Spinal cord (tissue), 10 donors: ENCODE measurements around the gene TMEM91. TPM values are rescaled to one million over a fixed set of nuclear protein-coding genes. Genes with fewer than 3 reads are reported as not detected.
"Not testable (repeated sequence)": the region's sequence is repeated elsewhere in the genome, so short reads cannot be mapped to it uniquely, and the experiment has no call there.

Experiments used
- DNase-seq, 6 donors: peaks; one replicate each; pipeline versions ENCODE4 v3.0.0 to v3.0.0-alpha.2; 2013 to 2015; ENCODE audit warnings: low spot score in 6 of 6, low read depth in 4 of 6
- H3K27ac ChIP-seq: one replicate; pipeline ENCODE4 v1.5.1; 2013; ENCODE audit warnings: low read depth, low read length, control low read depth
- H3K27me3 ChIP-seq: one replicate; pipeline ENCODE4 v1.6.1; 2013; ENCODE audit warnings: low read length; ENCODE audit not compliant: control insufficient read depth, insufficient read depth
- H3K36me3 ChIP-seq: one replicate; pipeline ENCODE4 v1.6.1; 2013; ENCODE audit warnings: low read length; ENCODE audit not compliant: control insufficient read depth, insufficient read depth
- H3K4me1 ChIP-seq: one replicate; pipeline ENCODE4 v1.6.1; 2013; ENCODE audit warnings: low read length; ENCODE audit not compliant: control insufficient read depth, insufficient read depth
- H3K4me3 ChIP-seq: one replicate; pipeline ENCODE4 v1.5.1; 2013; ENCODE audit warnings: low read depth, low read length, control low read depth
- H3K9me3 ChIP-seq: one replicate; pipeline ENCODE4 v1.6.1; 2013; ENCODE audit warnings: low read length; ENCODE audit not compliant: control insufficient read depth, insufficient read depth
- WGBS: methylation state at CpG from one replicate; pipeline ENCODE4 v1.1.5; 2013; ENCODE audit warnings: missing lambda C conversion rate; ENCODE audit not compliant: insufficient coverage; 5-methylcytosine and 5-hydroxymethylcytosine counted together
- polyA plus RNA-seq, 2 donors: library from polyadenylated mRNA; unstranded; fragments of 120-200 nt; gene quantifications; one replicate each; pipeline ENCODE4 v1.2.1, GENCODE V29; 2013; ENCODE audit not compliant: insufficient read length in 2 of 2
- total RNA-seq, 2 donors: library from RNA; depleted of rRNA in 1 of 2; stranded (reverse); fragments of 120-200 nt in 1 of 2; fragments of >200 nt in 1 of 2; gene quantifications; one replicate each; pipeline versions ENCODE4 v1.2.3 to v1.2.4, GENCODE V29; 2013 to 2014
- donor health status: healthy.

The TMEM91 gene
- total and polyA plus RNA-seq, 4 donors: 8.1 to 37.5 (median 26.8) TPM

DNA sequence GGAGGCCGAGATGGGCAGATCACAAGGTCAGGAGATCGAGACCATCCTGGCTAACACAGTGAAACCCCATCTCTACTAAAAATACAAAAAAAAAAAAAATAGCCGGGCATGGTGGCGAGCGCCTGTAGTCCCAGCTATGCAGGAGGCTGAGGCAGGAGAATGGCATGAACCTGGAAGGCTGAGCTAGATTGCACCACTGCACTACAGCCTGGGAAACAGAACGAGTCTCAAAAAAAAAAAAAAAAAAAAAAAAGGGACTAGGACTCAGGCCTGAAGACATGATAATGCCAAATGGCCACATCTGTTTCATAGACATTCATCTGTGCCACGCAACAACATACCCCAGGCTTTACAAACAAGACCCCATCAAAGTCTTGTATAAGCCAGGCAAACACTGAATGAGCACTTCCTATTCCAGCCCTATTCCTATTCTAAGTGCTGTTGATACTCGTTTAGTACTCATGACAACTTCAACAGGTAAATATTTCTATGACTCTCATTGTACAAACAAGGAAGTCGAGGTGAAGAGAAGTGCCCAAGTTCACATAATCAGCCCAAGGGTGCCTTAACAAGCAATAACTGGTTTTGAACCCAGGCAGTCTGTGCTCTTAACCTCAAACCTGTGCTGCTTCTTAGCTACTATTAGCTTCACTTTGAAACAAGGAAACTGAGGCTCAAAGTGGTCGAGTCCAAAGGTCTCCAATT lies 14.0 kb upstream of the TMEM91 start:
- Histone ChIP-seq H3K4me3 (no peak overlapping the region), H3K27me3 (no peaks in the 10 kb centered on the region), H3K36me3 (peaks cover 7% of the 10 kb centered on the region), H3K27ac (no peak overlapping the region), H3K9me3 (no peaks in the 10 kb centered on the region), H3K4me1 (peaks cover 13% of the 10 kb centered on the region)
- DNase-seq: no peak
- 85% methylated on average over 2 of the region's 10 CpGs for WGBS

DNA sequence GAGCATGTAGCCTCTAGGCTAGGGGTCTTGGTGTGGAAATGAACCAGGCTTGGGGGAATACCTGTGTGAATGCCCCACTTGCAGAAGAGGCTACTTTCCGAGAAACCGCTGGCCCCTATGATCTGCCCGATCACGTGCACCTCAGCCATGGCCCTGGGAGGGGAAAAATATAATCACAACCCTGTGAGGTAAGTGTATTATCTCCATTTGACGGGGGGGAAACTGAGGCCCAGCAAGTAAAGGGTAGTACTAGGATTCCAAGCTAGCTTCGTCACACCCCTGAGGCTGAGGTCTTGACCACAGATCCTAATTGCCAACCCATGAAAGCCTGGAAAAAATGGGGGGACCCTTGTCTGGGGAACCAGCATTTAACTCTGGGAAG lies 13.0 kb upstream of the TMEM91 start:
- Histone ChIP-seq H3K27ac (peak overlapping the region; percentile 100), H3K4me1 (peaks cover 13% of the 10 kb centered on the region), H3K36me3 (peaks cover 4% of the 10 kb centered on the region), H3K27me3 (no peaks in the 10 kb centered on the region), H3K4me3 (peak overlapping the region; percentile 88), H3K9me3 (no peaks in the 10 kb centered on the region)
- WGBS: 56% methylated on average over 5 of the region's 6 CpGs
- no peak for DNase-seq

DNA sequence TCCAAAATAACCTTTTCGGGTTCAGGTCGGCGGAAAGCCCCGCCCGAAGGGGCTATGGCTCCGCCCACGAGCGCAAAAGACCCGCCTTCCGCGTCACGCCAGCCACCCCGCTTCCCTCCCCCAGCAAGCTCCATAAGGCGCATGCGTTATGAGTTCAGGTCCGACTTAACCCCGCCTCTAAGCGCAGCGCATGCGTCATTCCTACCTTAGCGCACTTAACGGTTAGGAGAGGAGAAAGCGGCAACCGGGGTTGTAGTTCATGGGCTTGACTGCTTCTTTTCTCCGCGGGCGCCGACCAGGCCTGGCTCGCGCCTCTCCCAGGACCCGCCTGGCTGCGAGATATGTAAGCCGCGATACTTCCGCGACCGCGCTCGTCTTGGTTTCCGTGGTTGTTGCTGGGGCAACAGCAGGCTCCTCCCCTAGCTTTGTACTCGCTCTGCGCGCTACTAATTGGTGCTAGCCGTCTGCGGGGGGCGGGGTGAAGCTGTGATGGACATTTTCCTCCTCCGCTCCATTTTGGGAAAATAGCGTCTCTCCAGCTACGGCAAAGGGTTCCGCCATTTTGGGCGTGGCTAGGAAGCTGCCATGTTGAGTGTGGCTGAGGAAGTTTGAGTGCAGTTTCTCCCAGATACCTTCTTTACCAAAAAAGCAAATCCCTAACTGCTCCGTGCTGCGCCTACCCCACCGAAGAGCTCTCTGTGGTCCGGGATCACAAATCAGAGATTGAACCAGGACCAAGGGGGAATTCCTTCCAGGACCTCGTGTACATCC lies 12.4 kb upstream of the TMEM91 start, which contains the start of gene B9D2:
B9D2 (minus strand) TSS at position 397 of the 771 bp plus-strand sequence. CDS start 630 bp downstream, outside the sequence.
- H3K4me3 ChIP-seq: peak within 1 kb of the TSS; percentile 88
- H3K9me3 ChIP-seq: no peaks in the 10 kb centered on the region
- no peaks in the 10 kb centered on the region for H3K27me3 ChIP-seq
- H3K27ac ChIP-seq: peak within 1 kb of the TSS; percentile 100
- 0% methylated on average over 42 of the region's 56 CpGs for WGBS
- DNase-seq: peak; percentile 97 to 100 (median 98)
- H3K36me3 ChIP-seq: peaks cover 7% of the 10 kb centered on the region
- peaks cover 13% of the 10 kb centered on the region for H3K4me1 ChIP-seq

DNA sequence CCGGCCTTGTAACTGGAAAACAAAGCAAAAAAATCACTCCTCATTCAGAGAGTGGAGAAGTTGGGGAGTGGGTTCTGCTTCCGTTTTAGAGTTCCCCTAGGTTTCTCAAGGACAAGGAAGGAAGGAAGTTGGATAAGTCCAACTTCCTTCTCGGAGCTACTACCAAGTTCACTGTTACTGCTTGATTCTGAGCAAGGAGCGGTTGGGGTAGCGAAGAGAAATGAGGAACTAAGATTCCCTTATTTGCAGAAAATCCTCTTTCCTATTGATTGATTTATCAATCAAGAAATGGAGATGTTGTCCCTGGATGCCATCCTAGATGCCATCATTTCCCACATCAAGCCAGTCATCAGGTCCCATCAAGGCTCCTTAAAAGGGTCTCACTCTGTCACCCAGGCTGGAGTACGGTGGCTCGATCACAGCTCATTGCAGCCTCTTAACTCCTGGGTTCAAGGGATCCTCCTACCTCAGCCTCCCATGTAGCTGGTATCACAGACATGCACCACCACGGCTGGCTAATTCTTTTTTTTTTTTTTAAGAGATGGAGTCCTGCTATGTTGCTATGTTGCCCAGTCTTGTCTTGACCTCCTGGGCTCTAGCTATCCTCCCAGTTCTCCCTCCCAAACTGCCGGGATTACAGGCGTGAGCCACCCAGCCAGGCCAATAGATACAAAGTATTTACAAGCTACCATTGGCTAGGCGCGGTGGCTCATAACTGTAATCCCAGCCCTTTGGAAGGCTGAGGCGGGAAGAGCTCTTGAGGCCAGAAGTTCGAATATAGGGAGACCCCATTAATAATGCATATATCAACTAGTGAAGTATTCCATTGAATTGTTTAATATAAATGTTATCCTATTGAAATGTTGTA lies 11.6 kb upstream of the TMEM91 start:
- no peak for DNase-seq
- Histone ChIP-seq H3K9me3 (no peaks in the 10 kb centered on the region), H3K4me1 (peaks cover 13% of the 10 kb centered on the region), H3K36me3 (peaks cover 7% of the 10 kb centered on the region), H3K4me3 (peak overlapping the region; percentile 88), H3K27me3 (no peaks in the 10 kb centered on the region), H3K27ac (peak overlapping the region; percentile 100)
- 93% methylated on average over 7 of the region's 14 CpGs for WGBS

DNA sequence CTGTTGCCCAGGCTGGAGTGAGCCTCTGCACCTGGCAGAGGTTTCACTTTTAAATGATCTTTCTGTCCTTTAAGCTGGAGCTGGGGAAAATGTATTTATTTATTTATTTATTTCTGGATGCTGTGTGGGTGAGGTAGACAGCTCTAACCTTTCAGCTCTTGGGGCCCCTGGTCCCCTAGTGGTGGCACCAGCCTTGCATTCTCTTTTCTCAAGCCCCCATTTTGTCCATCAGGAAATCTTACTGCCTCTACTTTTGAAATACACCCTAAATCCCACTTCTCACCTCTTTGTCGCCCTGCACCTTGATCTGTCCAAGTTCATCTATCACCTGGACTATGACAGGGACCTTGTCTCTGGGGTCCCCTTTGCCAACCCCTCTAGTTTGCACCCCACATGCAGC lies 10.2 kb upstream of the TMEM91 start:
- WGBS: 87% methylated on average over 1 of the region's 1 CpG
- Histone ChIP-seq H3K27ac (no peak overlapping the region), H3K4me1 (peaks cover 13% of the 10 kb centered on the region)

DNA sequence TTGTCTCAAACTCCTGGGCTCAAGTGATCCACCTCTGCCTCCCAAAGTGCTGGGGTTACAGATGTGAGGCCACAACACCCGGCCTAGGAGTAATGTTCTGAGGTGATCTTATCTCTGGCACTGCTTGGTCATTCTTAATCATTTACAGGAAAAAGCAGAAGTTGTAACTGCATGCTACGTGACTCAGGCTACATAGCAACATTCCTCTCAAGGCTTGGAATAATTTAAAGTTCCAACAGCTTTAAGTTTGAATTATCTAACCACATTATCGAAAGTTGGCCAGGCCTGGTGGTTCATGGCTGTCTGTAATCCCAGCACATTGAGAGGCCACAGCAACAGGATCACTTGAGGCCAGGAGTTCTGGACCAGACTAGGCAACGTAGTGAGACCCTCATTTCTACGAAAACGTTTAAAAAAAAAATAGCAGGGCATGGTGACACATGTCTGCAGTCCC lies 8.5 kb upstream of the TMEM91 start:
- DNase-seq: no peak
- Histone ChIP-seq H3K36me3 (peaks cover 7% of the 10 kb centered on the region), H3K9me3 (no peaks in the 10 kb centered on the region), H3K27ac (no peak overlapping the region), H3K27me3 (no peaks in the 10 kb centered on the region), H3K4me3 (no peak overlapping the region), H3K4me1 (peaks cover 13% of the 10 kb centered on the region)
- WGBS: 89% methylated on average over 5 of the region's 6 CpGs

More for the DNA sequence above, 10.2 kb upstream of the TMEM91 start:
- Histone ChIP-seq H3K9me3 (no peaks in the 10 kb centered on the region), H3K36me3 (peaks cover 7% of the 10 kb centered on the region), H3K27me3 (no peaks in the 10 kb centered on the region), H3K4me3 (no peak overlapping the region)
- DNase-seq: no peak

DNA sequence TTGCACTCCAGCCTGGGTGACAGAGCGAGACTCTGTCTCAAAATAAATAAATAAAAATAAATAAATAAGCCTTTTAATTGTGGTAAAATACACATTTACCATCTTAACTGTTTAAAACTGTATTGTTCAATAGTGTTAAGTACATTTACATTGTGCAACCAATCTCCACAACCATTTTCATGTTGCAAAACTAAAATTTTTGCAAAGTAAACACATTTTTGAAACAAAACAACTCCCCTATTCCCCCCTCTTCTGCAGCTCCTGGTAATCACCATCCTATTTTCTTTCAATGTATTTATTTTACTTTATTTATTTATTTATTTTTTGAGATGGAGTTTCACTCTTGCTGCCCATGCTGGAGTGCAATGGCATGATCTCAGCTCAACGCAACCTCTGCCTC lies 6.6 kb upstream of the TMEM91 start:
- peaks cover 15% of the 10 kb centered on the region for H3K4me1 ChIP-seq
- no peak for DNase-seq
- WGBS: no CpG with 5 or more reads among the region's 2 CpGs
- H3K9me3 ChIP-seq: no peaks in the 10 kb centered on the region
- H3K36me3 ChIP-seq: peaks cover 7% of the 10 kb centered on the region
- H3K27ac ChIP-seq: no peak overlapping the region
- no peak overlapping the region for H3K4me3 ChIP-seq
- H3K27me3 ChIP-seq: no peaks in the 10 kb centered on the region

DNA sequence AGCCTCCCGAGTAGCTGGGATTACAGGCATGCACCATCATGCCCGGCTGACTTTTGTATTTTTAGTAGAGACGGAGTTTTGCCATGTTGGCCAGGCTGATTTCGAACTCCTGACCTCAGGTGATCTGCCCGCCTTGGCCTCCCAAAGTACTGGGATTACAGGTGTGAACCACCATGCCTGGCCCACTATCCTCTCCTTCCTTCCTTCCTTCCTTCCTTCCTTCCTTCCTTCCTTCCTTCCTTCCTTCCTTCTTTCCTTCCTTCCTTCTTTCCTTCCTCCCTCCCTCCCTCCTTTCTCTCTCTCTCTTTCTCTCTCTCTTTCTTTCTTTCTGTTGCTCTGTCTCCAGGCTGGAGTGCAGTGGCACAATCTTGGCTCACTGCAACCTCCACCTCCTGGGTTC lies 5.2 kb upstream of the TMEM91 start:
- not testable (repeated sequence) for H3K4me3 ChIP-seq, H3K9me3 ChIP-seq, H3K36me3 ChIP-seq, DNase-seq, H3K27me3 ChIP-seq, H3K27ac ChIP-seq
- peaks cover 23% of the 10 kb centered on the region for H3K4me1 ChIP-seq
- WGBS: 100% methylated on average over 3 of the region's 5 CpGs

DNA sequence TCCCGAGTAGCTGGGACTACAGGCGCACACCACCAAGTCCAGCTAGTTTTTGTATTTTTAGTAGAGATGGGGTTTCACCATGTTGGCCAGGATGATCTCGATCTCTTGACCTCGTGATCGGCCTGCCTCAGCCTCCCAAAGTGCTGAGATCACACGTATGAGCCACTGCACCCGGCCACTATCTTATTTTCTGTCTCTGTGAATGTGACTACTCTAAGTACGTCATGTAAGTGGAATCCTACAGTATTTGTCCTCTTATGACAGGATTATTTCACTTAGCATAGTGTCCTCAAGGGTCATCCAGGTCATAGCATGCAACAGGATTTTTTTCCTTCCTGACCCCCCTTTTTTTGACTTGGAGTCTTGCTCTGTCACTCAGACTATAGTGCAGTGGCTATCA lies 4.8 kb upstream of the TMEM91 start:
- 100% methylated on average over 4 of the region's 8 CpGs for WGBS
- peaks cover 27% of the 10 kb centered on the region for H3K4me1 ChIP-seq
- no peak for DNase-seq

More for the DNA sequence above, 4.8 kb upstream of the TMEM91 start:
- Histone ChIP-seq H3K4me3 (no peak overlapping the region), H3K36me3 (peaks cover 7% of the 10 kb centered on the region), H3K9me3 (no peaks in the 10 kb centered on the region), H3K27ac (no peak overlapping the region), H3K27me3 (no peaks in the 10 kb centered on the region)
